ENCODE results near the gene TYW1.

- TF ChIP-seq, protein P1, sequence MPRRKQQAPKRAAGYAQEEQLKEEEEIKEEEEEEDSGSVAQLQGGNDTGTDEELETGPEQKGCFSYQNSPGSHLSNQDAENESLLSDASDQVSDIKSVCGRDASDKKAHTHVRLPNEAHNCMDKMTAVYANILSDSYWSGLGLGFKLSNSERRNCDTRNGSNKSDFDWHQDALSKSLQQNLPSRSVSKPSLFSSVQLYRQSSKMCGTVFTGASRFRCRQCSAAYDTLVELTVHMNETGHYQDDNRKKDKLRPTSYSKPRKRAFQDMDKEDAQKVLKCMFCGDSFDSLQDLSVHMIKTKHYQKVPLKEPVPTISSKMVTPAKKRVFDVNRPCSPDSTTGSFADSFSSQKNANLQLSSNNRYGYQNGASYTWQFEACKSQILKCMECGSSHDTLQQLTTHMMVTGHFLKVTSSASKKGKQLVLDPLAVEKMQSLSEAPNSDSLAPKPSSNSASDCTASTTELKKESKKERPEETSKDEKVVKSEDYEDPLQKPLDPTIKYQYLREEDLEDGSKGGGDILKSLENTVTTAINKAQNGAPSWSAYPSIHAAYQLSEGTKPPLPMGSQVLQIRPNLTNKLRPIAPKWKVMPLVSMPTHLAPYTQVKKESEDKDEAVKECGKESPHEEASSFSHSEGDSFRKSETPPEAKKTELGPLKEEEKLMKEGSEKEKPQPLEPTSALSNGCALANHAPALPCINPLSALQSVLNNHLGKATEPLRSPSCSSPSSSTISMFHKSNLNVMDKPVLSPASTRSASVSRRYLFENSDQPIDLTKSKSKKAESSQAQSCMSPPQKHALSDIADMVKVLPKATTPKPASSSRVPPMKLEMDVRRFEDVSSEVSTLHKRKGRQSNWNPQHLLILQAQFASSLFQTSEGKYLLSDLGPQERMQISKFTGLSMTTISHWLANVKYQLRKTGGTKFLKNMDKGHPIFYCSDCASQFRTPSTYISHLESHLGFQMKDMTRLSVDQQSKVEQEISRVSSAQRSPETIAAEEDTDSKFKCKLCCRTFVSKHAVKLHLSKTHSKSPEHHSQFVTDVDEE (CRISPR knock-in tag; IDR thresholded peaks at IDR 0.05): no peak
- no peak for TF ChIP-seq TCF4 (CRISPR knock-in tag; IDR thresholded peaks at IDR 0.05; ENCODE audit: borderline replicate concordance)
- no peak for TF ChIP-seq ZFP30 (CRISPR knock-in tag; IDR thresholded peaks at IDR 0.05)
- no peak for TF ChIP-seq ZNF565 (CRISPR knock-in tag; conservative IDR thresholded peaks at IDR 0.05; ENCODE audit: low read depth)
- no peak for TF ChIP-seq RARB (CRISPR knock-in tag; IDR thresholded peaks at IDR 0.05)
- TF ChIP-seq ZC3H10 (CRISPR knock-in tag; IDR thresholded peaks at IDR 0.05): no peak
- TF ChIP-seq, protein P2, sequence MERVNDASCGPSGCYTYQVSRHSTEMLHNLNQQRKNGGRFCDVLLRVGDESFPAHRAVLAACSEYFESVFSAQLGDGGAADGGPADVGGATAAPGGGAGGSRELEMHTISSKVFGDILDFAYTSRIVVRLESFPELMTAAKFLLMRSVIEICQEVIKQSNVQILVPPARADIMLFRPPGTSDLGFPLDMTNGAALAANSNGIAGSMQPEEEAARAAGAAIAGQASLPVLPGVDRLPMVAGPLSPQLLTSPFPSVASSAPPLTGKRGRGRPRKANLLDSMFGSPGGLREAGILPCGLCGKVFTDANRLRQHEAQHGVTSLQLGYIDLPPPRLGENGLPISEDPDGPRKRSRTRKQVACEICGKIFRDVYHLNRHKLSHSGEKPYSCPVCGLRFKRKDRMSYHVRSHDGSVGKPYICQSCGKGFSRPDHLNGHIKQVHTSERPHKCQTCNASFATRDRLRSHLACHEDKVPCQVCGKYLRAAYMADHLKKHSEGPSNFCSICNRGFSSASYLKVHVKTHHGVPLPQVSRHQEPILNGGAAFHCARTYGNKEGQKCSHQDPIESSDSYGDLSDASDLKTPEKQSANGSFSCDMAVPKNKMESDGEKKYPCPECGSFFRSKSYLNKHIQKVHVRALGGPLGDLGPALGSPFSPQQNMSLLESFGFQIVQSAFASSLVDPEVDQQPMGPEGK (CRISPR knock-in tag; IDR thresholded peaks at IDR 0.05; ENCODE audit: borderline replicate concordance): no peak
- no peak for TF ChIP-seq ZNF8 (CRISPR knock-in tag; IDR thresholded peaks at IDR 0.05)
- TF ChIP-seq ISL1 (CRISPR knock-in tag; IDR thresholded peaks at IDR 0.05): no peak
- TF ChIP-seq CSDC2 (CRISPR knock-in tag; IDR thresholded peaks at IDR 0.05): no peak
- TF ChIP-seq ZFP3 (CRISPR knock-in tag; IDR thresholded peaks at IDR 0.05): no peak
- TF ChIP-seq ARNTL (CRISPR knock-in tag; IDR thresholded peaks at IDR 0.05; ENCODE audit: borderline replicate concordance, low read depth): no peak
- TF ChIP-seq TOX (CRISPR knock-in tag; IDR thresholded peaks at IDR 0.05; ENCODE audit: borderline replicate concordance): no peak
Observed at GRCh38 chr7:67056683-67057082, 60.0 kb downstream of the TYW1 start.

Data from SK-N-SH treated with all-trans-retinoic acid at 6 μM for 48 hours (cell line).